GM12865 (cell line): ENCODE data around the gene SPATC1L.

Experiments
- DNase-seq: peaks from one replicate; pipeline ENCODE4 v3.0.0; 2010; ENCODE audit warnings: low read depth
- H3K4me3 ChIP-seq: 2 replicates; pipeline ENCODE4 v1.5.1; 2011; ENCODE audit warnings: mild to moderate bottlenecking, low read depth, low read length, control low read depth
- TF ChIP-seq, protein P1 (sequence below): IDR thresholded peaks from 2 replicates; pipeline ENCODE4 v1.5.1; 2011; ENCODE audit warnings: low read length, control low read depth, low read depth, inconsistent platforms; ENCODE audit not compliant: insufficient read depth; ENCODE audit errors: missing control alignments

The SPATC1L gene

DNA sequence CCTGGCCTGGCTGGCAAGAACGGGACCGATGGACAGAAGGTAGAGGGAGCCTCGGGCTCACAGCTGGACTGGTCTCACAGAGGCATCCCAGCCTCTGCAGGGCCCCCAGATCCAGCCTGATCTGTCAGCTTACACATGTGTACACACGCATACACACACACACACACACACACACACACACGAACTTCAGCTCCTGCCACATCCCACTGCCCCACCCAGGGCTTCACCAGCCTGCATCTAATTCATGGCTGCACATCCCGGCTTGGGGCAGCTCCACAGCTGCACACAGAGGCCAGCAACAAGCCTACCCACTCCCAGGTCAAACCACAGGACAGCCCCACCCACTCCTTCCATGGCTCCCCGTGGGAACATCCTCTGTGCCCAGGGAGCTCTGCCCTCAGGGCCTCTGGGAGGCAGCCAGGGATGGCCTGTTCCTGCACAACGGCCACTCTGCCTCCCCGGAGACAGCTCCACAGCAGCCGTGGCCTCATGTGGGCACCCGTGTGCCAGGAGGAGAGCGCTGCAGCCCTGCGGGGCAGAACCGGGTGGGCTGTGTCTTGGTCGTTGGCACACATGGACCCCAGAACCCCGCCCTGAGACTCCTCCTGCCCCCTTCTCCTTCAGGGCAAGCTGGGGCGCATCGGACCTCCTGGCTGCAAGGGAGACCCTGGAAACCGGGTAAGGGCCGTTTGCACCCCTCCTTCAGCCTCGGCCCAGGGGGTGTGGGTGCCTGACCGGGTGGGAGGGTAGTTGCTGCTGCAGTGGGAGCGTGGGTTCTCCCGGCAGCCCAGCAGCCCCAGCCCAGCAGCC lies 67.3 kb downstream of the SPATC1L start:
- H3K4me3 ChIP-seq = no peak overlapping the region
- DNase-seq = no peak
- TF ChIP-seq, protein P1, sequence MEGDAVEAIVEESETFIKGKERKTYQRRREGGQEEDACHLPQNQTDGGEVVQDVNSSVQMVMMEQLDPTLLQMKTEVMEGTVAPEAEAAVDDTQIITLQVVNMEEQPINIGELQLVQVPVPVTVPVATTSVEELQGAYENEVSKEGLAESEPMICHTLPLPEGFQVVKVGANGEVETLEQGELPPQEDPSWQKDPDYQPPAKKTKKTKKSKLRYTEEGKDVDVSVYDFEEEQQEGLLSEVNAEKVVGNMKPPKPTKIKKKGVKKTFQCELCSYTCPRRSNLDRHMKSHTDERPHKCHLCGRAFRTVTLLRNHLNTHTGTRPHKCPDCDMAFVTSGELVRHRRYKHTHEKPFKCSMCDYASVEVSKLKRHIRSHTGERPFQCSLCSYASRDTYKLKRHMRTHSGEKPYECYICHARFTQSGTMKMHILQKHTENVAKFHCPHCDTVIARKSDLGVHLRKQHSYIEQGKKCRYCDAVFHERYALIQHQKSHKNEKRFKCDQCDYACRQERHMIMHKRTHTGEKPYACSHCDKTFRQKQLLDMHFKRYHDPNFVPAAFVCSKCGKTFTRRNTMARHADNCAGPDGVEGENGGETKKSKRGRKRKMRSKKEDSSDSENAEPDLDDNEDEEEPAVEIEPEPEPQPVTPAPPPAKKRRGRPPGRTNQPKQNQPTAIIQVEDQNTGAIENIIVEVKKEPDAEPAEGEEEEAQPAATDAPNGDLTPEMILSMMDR = no peak

DNA sequence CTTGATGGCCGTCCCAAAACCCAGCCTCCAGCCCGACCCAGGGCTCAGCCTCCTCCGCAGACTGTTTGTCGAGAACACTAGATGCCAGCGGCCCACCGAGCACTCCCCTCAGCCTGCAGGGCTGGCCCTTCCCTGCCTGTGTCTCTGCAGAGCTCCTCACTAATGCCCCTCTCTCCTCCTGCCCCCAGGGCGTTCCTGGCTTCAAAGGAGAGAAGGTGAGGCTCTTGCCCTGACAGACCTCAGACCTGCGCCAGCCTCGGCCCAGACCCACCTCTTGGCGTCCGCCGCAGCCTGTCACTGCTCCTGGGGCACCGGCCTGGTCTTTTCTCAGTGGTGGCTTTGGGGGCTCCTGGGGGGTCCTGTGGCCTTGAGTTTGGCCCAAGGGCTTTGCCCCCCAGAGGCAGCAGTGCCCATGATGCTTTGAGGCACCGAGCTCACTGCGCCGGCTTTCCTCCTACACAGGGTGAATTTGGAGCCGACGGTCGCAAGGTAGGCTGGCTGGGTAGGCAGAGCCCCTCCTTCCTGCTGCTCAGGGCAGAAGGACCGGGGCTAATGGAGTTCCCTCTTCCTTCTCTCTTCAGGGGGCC lies 68.0 kb downstream of the SPATC1L start:
- no peak for DNase-seq
- TF ChIP-seq, protein P1 = no peak
- no peak overlapping the region for H3K4me3 ChIP-seq

DNA sequence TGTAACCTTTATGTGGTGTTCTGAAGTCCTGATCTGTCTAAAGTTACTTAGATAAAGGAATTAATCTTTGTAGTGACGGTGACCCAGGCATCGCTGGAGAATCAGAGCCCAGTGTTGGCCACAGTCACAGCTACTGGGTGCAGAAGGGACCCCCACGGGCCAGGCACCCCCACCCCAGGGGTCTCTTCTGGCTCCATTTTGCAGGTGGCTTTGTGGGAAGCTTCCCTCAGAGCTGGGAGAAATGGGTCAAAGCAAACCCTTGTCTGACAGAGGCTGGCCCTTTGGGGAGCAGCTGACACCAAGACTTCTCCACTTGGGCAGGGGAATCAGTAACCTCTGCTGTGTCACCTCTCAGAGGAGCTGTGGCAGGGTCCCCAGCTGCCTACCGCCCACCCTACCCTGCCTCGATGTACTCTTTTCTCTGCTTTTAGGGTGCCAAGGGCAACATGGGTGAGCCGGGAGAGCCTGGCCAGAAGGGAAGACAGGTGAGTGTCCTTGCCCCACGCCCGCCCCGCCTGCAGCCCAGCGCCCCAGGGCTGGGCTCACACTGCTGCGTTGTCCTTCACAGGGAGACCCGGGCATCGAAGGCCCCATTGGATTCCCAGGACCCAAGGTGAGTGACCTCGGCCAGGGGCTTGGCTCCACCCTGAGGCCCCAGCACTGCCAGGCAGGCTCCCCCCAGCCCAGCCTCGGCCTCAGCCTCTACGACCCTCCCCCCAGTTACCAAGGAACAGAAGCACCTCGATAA lies 68.6 kb downstream of the SPATC1L start:
- TF ChIP-seq, protein P1 = no peak
- DNase-seq = no peak
- H3K4me3 ChIP-seq = no peak overlapping the region

DNA sequence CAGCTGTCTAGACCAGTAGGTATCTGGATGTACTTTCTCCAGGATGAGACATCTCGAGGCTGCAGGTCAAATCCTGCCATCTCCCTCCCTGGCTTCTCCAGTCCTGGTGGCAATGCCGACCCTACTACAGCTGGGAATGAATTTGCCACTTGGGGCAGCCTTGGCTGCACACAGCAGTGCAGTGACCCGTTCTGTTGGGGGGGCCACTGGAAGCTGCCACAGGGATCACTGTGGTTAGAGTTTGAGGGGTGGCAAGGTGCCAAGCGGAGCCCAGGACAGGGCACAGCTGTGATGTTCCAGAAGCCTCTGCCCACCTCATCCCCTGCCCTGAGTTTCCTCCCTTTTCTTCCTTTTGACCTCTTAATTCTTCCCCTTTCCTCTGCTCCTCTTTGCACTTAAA lies 69.3 kb downstream of the SPATC1L start:
- H3K4me3 ChIP-seq = no peak overlapping the region
- no peak for DNase-seq
- TF ChIP-seq, protein P1 = no peak

DNA sequence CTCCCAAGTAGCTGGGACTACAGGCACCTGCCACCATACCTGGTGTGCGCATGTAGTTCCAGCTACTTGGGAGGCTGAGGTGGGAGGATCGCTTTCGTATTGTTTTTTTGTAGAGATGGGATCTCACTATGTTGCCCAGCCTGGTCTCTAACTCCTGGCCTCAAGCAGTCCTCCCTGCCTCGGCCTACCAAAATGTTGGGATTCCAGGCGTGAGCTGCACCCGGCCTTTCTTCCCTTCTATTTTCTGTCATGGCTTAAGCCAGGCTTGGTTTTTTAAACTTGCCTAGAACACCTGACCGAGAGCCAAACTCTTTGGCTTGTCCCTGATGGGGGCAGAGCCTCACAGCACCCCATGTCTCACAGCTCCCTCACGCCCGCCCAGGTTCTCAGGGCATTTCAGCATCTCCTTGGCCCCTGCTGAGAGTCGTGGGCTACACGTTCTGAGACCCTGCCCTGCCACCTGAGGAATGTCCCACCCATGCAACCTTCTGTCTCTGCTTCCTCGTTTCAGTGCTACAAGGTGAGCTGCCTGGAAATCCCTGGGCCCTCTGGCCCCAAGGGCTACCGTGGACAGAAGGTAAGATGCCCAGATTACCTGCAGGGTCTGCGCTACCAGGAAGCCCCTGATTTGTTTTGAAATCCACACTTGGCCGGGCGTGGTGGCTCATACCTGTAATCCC lies 70.6 kb downstream of the SPATC1L start:
- TF ChIP-seq, protein P1 = no peak
- no peak for DNase-seq
- no peak overlapping the region for H3K4me3 ChIP-seq

DNA sequence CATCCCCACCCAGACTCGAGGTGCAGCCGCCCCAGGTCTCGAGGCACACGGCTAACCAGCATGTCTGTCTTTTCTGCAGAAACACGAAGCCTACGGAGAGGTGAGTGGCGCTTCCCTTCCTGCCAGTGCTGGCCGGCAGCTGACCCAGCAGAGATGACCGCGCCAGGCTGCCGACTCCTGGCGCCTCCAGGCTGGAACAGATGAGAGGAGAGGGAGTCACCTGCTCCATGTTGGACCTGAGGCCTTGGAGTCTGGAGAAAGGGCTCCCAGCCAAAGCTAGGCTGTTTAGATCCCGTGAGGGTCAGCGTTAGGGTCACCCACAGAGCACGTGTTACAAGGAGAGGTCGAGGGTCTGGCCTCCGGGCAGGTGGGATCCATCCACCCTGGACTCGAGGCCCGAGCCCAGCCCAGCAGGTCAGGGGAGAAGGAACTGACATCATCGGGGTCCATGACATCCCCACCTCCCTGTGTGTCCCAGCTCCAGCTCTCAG lies 71.5 kb downstream of the SPATC1L start:
- H3K4me3 ChIP-seq = no peak overlapping the region
- DNase-seq = no peak
- TF ChIP-seq, protein P1 = no peak
